HUDEP-2 (cell line): ENCODE results near the gene ITFG1.

Source experiments
- DNase-seq, 76 experiments: peaks; one replicate each; lab custom pipeline; 2025; ENCODE audit not compliant: unreplicated experiment in 76 of 76; lab: John Stamatoyannopoulos, UW

ITFG1 gene

GRCh38 chr16:47431960-47432359 lies 28.9 kb downstream of the ITFG1 start:
- DNase-seq = no peak

- DNase-seq = no peak
Observed at GRCh38 chr16:47426806-47427205, 34.1 kb downstream of the ITFG1 start.

GRCh38 chr16:47424846-47425245 lies 36.0 kb downstream of the ITFG1 start:
- DNase-seq = no peak

- DNase-seq = no peak
Observed at GRCh38 chr16:47416869-47417268, 44.0 kb downstream of the ITFG1 start.

- DNase-seq = no peak
Observed at GRCh38 chr16:47413041-47413440, 47.8 kb downstream of the ITFG1 start.

- no peak for DNase-seq
Observed at GRCh38 chr16:47408491-47408890, 52.4 kb downstream of the ITFG1 start.

GRCh38 chr16:47395733-47396498 lies 64.9 kb downstream of the ITFG1 start:
- no peak for DNase-seq

GRCh38 chr16:47392081-47392480 lies 68.8 kb downstream of the ITFG1 start:
- DNase-seq = peak in 21 of 76 experiments; percentile 0 to 50 (median 14)

GRCh38 chr16:47388705-47389104 lies 72.2 kb downstream of the ITFG1 start:
- no peak for DNase-seq

GRCh38 chr16:47387026-47387734 lies 73.7 kb downstream of the ITFG1 start:
- DNase-seq = no peak

- DNase-seq = no peak
Observed at GRCh38 chr16:47386201-47386718, 74.6 kb downstream of the ITFG1 start.

GRCh38 chr16:47382362-47382761 lies 78.5 kb downstream of the ITFG1 start:
- DNase-seq = no peak

GRCh38 chr16:47377154-47377553 lies 83.7 kb downstream of the ITFG1 start:
- DNase-seq = no peak

GRCh38 chr16:47375423-47375822 lies 85.4 kb downstream of the ITFG1 start:
- no peak for DNase-seq

GRCh38 chr16:47374629-47375028 lies 86.2 kb downstream of the ITFG1 start:
- DNase-seq = no peak

- DNase-seq = no peak
Observed at GRCh38 chr16:47371271-47372014, 89.4 kb downstream of the ITFG1 start.

- no peak for DNase-seq
Observed at GRCh38 chr16:47370536-47370935, 90.3 kb downstream of the ITFG1 start.

- DNase-seq = no peak
Observed at GRCh38 chr16:47366228-47366627, 94.6 kb downstream of the ITFG1 start.

- no peak for DNase-seq
Observed at GRCh38 chr16:47363761-47364160, 97.1 kb downstream of the ITFG1 start.

- no peak for DNase-seq
Observed at GRCh38 chr16:47359478-47359877, 101.4 kb downstream of the ITFG1 start.

GRCh38 chr16:47358816-47359215 lies 102.0 kb downstream of the ITFG1 start:
- no peak for DNase-seq
